Measurements from ENCODE around the gene TMEM231.
A peak's percentile ranks its signal among the peaks of the same experiment; 100 is the strongest.
"Not testable (repeated sequence)": the region's sequence is repeated elsewhere in the genome, so short reads cannot be mapped to it uniquely, and the experiment has no call there.

Gene TMEM231

GRCh38 chr16:75529056-75529905 is 26.8 kb downstream of the TMEM231 start:
- no peak for DNase-seq

- no peak for DNase-seq
Measured at GRCh38 chr16:75527825-75528299, 28.2 kb downstream of the TMEM231 start.

DNA sequence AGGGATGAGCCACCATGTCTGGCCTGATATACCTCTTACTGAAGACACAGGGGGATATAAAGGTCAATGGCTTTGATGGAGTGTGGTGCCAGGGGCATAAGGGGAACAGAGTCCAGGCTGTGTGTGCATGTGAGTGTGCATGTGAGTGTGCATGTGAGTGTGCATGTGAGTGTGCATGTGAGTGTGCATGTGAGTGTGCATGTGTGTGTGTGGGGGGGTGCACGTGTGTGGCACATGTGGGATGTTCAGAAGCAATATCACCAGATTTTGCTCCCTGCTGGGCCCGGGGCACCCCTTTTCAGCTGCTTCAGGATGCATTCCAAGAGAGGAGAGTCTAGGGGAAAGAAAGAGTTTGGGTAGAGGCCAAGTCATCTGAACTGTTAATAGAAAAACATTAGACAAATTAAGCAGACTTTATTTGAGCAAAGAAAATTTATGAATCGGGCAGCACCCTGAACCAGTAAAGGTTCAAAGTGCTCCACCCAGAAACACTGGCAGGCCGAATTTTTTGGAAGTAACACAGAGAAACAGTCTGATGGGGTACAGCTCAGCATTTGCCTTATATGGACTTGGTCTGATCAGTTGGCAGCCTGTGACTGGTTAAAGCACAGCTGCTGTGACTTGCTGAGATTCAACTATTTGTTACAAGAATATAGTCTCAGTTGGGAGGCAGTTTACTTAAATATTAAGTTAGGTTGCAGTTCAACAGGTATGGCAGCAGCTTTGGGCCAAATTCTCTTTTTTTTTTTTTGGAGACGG is 29.8 kb downstream of the TMEM231 start:
- no peak for DNase-seq

DNA sequence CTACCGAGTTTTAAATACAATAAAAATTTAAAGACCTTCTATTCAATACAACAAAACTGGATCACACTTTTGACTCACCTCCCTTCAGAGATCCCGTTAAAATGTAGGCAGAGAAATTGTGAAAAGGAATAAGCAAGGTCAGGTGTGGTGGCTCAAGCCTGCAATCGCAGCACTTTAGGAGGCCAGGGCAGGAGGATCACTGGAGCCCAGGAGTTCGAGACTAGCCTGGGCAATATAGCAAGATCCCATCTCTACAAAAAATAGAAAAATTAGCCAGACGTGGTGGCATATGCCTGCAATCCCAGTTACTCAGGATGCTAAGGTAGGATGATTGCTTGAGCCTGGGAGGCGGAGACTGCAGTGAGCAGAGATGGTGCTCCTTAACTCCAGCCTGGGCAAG is 36.9 kb downstream of the TMEM231 start:
- DNase-seq, result no peak

DNA sequence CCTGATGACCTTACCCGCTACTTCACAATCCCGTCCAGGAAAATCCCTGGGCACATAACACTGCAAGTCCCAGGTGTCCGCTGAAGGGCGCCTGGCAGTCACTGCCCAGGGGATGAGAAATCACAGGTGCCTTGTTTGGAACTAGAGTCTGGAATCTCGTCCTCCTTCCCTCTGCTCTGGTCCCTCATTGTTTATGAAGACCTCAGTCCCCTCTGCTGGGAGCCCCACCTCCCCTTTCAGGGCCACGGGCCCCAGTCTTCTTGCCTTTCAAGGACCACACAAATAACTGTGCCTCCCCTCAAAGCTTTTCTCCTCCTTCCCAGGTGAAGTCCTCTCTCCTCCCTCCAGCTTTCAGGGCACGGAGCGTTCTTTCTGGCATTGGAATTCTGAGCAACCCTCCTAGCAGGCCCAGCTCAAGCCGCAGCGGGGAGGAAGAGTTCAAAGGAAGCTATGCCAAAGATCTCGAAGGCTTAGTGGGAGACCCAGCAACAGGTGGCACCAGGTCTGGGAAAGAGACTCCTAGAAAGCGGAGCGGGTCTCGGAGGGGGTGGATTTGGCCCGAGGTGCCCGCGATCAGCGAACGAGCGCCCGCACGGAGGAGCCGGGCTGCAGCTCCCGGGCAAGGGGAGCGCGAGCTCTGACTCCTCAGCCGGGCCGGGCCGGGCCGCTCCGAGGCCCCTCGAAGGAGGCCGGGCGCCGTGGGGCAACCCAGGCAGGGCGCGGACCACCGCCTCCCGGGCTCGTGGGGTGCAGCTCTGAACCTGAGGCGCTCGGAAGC is 39.7 kb downstream of the TMEM231 start:
- DNase-seq, result peak; percentile 16 to 18

DNA sequence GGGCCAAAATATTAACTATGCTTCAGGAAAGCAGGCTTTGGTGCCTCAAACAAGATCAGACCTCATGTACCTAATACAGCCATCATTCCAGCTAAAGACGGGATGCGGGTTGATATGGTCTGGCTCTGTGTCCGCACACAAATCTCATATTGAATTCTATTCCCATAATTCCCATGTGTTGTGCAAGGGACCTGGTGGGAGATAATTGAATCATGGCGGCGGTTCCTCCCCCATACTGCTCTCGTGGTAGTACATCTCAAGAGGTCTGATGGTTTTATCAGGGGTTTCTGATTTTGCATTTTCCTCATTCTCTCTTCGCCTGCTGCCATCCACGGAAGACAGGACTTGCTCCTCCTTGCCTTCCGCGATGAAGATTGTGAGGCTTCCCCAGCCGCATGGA is 41.8 kb downstream of the TMEM231 start:
- no peak for DNase-seq

GRCh38 chr16:75506574-75506973 is 49.5 kb downstream of the TMEM231 start:
- no peak for DNase-seq

DNA sequence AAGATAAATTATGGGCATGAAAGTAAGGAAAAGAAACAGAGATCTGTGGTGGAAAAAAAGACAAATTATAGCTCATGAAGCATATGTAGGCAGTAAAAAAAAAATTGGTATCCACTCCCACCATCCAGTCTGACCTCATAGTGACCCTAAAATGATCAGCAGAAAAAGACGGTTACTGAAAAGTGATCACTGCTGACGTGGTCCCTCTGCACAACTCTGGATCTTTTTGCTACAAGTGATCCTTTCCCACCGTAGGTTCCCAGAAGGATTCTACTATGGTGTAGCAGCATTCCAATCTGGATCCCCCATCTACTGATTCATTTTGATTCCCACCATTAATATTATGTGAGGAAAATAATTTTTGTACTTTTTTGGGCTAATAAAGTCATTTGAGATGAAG is 49.9 kb downstream of the TMEM231 start:
- no peak for DNase-seq

- no peak for DNase-seq
Measured at GRCh38 chr16:75503801-75504200, 52.3 kb downstream of the TMEM231 start.

GRCh38 chr16:75502916-75503605 is 53.0 kb downstream of the TMEM231 start:
- DNase-seq, result no peak

DNA sequence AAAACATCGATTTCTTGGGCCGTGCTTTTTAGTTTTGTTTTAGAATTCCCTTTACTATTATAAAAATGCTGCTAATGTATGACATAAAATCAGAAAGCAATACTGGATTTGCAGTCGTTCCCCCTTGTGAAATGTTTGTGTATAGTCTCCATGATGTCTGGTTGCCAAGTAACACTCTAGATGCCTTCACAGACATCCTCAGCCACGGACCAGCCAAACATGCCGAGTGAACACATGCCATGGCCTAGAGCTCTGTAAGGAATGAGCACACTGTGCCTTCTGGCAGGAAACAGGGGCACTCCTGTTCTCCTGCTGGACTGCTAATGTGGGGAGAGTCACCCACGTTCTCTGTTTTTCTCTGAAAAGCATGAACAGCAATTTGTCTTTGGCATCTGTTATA is 54.2 kb downstream of the TMEM231 start:
- not testable (repeated sequence) for DNase-seq

- DNase-seq, result no peak
Measured at GRCh38 chr16:75501359-75501758, 54.7 kb downstream of the TMEM231 start.

DNA sequence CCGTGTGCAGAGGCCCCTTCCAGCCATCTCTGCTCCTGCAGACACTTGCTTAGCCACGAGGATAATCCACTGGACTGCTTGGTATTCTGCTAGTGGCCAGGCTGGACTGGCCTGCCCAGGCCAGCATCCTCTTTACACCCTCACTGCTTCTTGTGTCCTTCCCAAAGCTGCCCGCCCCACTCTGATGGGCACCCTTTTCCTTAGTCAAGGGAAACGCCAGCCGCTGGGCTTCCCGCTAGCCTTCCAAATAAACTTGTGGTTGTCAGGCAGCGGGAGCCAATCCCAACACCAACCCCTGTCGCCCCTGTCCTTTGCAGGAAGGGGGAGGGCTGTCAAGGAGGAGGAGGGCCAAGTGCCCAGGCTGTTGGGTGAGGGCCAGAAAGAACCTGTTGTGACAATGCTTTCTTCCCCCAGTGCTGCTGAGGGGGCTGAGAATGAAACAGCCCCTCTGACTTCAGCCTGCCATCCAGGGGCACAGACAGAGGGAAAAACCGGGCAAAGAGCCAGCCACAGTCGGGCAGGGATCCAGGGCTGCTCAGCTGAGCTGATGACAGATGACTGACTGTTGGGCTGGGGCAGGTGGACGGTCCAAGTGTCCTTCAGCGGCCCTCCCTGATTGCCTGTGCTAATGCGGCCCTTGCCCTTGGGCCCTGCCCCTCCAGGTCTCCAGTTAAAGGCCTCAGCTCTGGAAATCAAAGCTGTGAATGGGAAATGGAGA is 57.3 kb downstream of the TMEM231 start:
- not testable (repeated sequence) for DNase-seq

DNA sequence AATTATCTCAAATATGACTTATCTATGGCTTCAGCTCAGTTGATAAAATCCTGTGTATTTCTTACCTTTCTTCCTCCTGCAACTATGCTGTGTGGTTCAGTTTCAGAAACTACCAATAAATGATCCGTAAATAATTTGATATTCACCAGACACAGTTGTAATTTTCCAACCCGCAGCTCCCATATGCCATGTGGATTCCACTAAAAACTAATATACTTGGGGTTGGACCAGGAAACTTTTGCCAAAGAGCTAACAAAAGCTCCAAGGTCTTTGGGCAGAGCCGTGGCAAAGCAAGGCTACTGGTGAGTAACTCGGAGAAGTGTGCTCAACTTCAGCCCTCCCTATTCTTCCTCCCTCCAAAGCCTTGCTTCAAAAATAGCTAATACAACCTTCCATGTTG is 58.5 kb downstream of the TMEM231 start:
- DNase-seq, result no peak

DNA sequence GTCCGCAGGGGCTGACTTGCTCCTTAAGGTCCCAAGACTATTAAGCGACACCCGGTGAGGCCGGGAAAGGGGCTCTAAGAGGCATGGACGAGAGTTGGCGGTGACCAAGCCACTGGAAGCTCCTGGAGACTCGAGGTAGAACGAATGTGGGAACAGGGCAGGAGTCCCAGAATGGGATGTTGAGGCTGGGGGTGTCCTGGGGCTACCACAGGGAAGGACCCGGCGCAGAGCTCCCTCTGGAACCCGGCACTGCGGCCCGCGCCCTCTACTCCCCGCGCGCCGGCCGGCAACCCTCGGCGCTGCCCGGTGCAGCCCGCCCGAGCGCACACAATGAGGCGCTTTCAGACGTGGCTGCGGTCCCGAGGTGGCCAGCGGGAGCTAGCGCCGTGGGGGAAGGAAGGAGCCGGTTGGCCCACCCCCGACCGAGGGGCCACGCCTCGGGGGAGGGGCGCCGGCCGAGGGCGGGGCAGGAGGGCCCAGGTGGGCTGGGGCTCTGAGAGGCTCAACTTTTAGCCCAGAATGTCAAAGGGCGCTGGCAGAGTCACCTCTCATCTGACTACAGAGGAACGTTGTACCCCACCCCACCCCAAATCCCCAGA is 60.9 kb downstream of the TMEM231 start, which contains the start of gene CHST6:
Gene CHST6 (minus strand): TSS at position 366 of the 599 bp plus-strand sequence. CDS start 15,613 bp downstream, outside the sequence.
- peak in 1 of 2 donors; percentile 5 for DNase-seq

DNA sequence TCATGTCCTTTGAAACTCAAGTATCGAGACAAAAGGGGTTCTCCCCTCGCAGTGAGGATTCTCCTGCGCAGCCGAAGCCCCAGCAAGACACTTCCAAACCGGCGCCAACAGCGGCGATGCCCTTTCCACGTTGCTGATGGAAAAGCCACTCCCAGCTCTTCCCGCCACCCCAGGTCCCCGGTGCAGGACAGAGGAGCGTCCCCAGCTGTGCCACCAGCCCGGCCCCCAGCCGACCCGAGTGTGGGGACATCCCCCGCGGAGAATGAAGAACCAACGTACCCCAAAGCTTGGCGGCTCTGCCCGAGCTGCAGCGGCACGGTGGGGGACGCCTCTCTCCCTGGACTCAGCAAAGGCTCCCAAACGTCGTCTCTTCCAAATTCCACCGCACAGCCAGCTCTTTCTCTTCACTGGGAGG is 61.4 kb downstream of the TMEM231 start:
- no peak for DNase-seq

GRCh38 chr16:75494184-75494583 is 61.9 kb downstream of the TMEM231 start:
- DNase-seq, result no peak

- no peak for DNase-seq
Measured at GRCh38 chr16:75491876-75492275, 64.2 kb downstream of the TMEM231 start.

GRCh38 chr16:75488322-75488721 is 67.7 kb downstream of the TMEM231 start:
- no peak for DNase-seq

Measured in stimulated activated CD4-positive, alpha-beta T cell treated with anti-CD3 and anti-CD28 coated beads, Interleukin-2, amount 100 ng/mL, for 48 hours (primary cell).